Psoas muscle (tissue), 8 donors: ENCODE results near the gene ABCC2. TPM values are rescaled to one million over a fixed set of nuclear protein-coding genes. Genes with fewer than 3 reads are reported as not detected.

Source experiments
- ATAC-seq, 4 donors: fragments of 200-7000 bp; cut with Tn5 transposase; one replicate each; pipeline ENCODE4 v1.9.1; 2020; ENCODE audit warnings: moderate library complexity in 3 of 4, mild to moderate bottlenecking in 2 of 4
- DNase-seq, 2 donors: peaks; one replicate each; pipeline ENCODE4 v3.0.0-alpha.2; 2020
- H3K27ac ChIP-seq: fragments of 200-600 bp; one replicate; pipeline ENCODE4 v1.8.0; 2022
- H3K27me3 ChIP-seq, 3 donors: fragments of 200-600 bp in 1 of 3; one replicate each; pipeline versions ENCODE4 v1.6.1 to v1.8.0; 2013 to 2022; ENCODE audit warnings: low read length in 2 of 3, mild to moderate bottlenecking in 2 of 3, moderate library complexity in 1 of 3; ENCODE audit not compliant: insufficient read depth in 3 of 3
- H3K36me3 ChIP-seq, 2 donors: fragments of 200-600 bp in 1 of 2; one replicate each; pipeline versions ENCODE4 v1.6.1 to v1.8.0; 2013 to 2022; ENCODE audit warnings: low read depth in 1 of 2, mild to moderate bottlenecking in 1 of 2, moderate library complexity in 1 of 2; ENCODE audit not compliant: insufficient read depth in 1 of 2
- H3K4me1 ChIP-seq: fragments of 200-600 bp; one replicate; pipeline ENCODE4 v1.8.0; 2022
- H3K4me3 ChIP-seq: fragments of 200-600 bp; one replicate; pipeline ENCODE4 v1.8.0; 2022; ENCODE audit warnings: mild to moderate bottlenecking
- H3K9me3 ChIP-seq: fragments of 200-600 bp; one replicate; pipeline ENCODE4 v1.8.0; 2022
- WGBS, 3 donors: extraction: QIAGEN DNeasy Blood & Tissue Kit; methylation state at CpG; one replicate each; pipeline versions ENCODE4 v1.1.6 to v1.1.7; 2013; 5-methylcytosine and 5-hydroxymethylcytosine counted together
- intact Hi-C, 2 donors: fragments of 100-400 bp; cut with DNase I; formaldehyde crosslinking; loops; one replicate each; pipeline versions ENCODE4 v1.11.0 to v1.14.2; 2022
- polyA plus RNA-seq, 3 donors: library from polyadenylated mRNA; stranded (reverse); fragments of 200-250 nt; gene quantifications; one replicate each; pipeline ENCODE4 v1.2.3, GENCODE V29; 2013
- total RNA-seq, 4 donors: library from RNA; stranded (reverse); fragmentation: NEBNext Ultra II Directional in 2 of 4; extraction: Animal tissue kit (Norgen Biotek cat#: 25700) in 2 of 4; gene quantifications; one replicate each; pipeline versions ENCODE4 v1.2.1 to v1.2.4, GENCODE V29; 2021 to 2023
- TF ChIP-seq, protein P1 (sequence below): fragments of 200-600 bp; IDR thresholded peaks from one replicate; pipeline ENCODE4 v1.8.0; 2022; ENCODE audit warnings: antibody characterized with exemption
- donor health status: healthy with polysubstance abuse.
- donor health status: DM: no; HTN: no; CAD: no; lungs with moderate emphysema.
- donor health status: Bipolar disorder and iron deficiency.
- donor health status: healthy.
- donor health status: DM: yes; HTN: yes; CAD: no.
- donor health status: DM: no; HTN: no; CAD: no.
- donor health status: DM: no; HTN: no; CAD: no.
- donor health status: DM: yes; HTN: yes; CAD: no.

ABCC2 gene
- total and polyA plus RNA-seq, 7 donors = 0.23 to 2.3 (median 0.64) TPM

DNA sequence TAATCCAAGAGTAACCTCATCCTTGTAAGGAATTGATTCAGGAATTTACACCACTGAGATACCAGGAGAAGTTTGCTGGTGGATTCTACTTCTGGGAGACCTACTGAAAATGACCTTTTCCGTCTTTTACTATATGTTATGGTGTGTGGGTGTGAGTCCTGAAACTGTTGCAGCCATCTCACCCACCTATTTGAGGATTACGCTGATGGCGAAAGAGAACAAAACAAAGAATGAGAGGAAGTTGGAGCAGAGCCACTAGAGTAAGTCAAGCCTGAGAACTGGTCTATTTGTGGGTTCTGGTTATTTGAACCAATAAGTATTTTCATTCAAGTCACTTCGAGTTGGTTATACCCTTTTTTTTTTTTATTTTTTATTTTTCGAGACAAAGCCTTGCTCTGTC, 12.7 kb upstream of the ABCC2 start:
- intact Hi-C loops = loop anchor here in 1 of 2 donors (2.0 kb wide), 1 partner anchor 37 kb away; the partner anchor contains the start of genes COX15 and CUTC
- H3K27ac ChIP-seq = peak overlapping the region; percentile 78

DNA sequence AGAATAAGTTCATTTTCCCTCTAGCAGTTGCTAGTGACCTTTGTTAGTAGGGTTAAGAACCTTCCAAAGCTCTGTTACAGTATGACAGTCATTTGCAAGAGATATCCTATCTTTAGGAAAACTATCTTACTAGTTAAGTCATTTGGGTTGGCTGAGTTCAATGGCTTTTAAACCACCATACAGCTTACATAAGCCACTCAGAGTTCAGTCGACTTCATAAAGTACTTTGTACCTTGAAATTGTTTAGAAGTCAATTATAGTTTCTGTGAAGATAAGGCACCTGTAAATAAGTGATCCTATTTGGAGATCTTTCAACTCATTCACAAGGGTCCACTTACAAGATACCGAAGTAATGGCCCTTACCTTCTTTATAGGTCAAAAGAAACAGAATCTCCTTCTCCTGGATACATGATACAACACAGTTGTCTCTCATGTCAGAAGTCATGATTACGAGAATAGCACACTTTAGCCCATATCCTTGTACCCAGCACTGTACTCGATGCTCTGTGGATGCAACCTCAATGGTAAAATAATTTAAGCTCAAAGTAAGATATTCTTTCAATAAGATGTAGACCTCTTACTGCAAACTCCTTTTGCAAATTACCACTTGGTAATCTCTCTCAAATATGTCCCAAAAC, 11.9 kb upstream of the ABCC2 start:
- Histone ChIP-seq H3K4me3 (peak overlapping the region; percentile 23), H3K27me3 (no peaks in the 10 kb centered on the region), H3K9me3 (no peaks in the 10 kb centered on the region), H3K27ac (peak overlapping the region; percentile 78), H3K36me3 (no peaks in the 10 kb centered on the region), H3K4me1 (peaks cover 12% of the 10 kb centered on the region)
- intact Hi-C loops = loop anchor here in 1 of 2 donors (2.0 kb wide), 1 partner anchor 38 kb away; the partner anchor contains the start of genes COX15 and CUTC
- TF ChIP-seq, protein P1, sequence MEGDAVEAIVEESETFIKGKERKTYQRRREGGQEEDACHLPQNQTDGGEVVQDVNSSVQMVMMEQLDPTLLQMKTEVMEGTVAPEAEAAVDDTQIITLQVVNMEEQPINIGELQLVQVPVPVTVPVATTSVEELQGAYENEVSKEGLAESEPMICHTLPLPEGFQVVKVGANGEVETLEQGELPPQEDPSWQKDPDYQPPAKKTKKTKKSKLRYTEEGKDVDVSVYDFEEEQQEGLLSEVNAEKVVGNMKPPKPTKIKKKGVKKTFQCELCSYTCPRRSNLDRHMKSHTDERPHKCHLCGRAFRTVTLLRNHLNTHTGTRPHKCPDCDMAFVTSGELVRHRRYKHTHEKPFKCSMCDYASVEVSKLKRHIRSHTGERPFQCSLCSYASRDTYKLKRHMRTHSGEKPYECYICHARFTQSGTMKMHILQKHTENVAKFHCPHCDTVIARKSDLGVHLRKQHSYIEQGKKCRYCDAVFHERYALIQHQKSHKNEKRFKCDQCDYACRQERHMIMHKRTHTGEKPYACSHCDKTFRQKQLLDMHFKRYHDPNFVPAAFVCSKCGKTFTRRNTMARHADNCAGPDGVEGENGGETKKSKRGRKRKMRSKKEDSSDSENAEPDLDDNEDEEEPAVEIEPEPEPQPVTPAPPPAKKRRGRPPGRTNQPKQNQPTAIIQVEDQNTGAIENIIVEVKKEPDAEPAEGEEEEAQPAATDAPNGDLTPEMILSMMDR = no peak
- no peak for DNase-seq
- WGBS, 3 donors = 25 to 47% (median 31%) methylated on average over 4 of the region's 4 CpGs
- ATAC-seq = peak; percentile 82 to 94 (median 86)

More for the DNA sequence above, 12.7 kb upstream of the ABCC2 start:
- Histone ChIP-seq H3K4me1 (peaks cover 12% of the 10 kb centered on the region), H3K9me3 (no peaks in the 10 kb centered on the region), H3K4me3 (no peak overlapping the region), H3K36me3 (no peaks in the 10 kb centered on the region), H3K27me3 (no peaks in the 10 kb centered on the region)
- peak; percentile 9 to 30 (median 28) for ATAC-seq
- TF ChIP-seq, protein P1 = no peak
- DNase-seq = no peak
- WGBS, 3 donors = 55 to 78% (median 61%) methylated on average over 5 of the region's 5 CpGs

DNA sequence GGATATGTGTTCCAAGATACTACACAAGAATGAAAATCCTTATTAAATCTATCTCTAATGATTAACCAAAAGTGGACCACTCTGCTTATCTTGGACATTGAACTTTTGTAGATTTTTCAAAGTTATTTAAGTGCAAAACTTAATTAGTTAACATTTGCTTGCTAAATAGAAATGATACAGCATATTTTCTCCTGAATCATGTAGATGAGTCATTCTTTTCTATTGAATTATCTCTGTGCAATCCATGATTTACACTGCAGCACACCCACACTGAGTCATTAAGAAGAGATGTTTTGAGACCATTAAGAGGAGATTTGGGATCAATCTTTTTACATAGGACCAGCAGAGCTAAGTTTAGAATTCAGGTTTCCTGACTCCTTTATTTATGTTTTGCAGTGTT, 6.6 kb upstream of the ABCC2 start:
- intact Hi-C loops = no loop called here
- TF ChIP-seq, protein P1 = no peak
- Histone ChIP-seq H3K36me3 (no peaks in the 10 kb centered on the region), H3K27me3 (no peaks in the 10 kb centered on the region), H3K27ac (no peak overlapping the region), H3K4me3 (no peak overlapping the region), H3K9me3 (no peaks in the 10 kb centered on the region), H3K4me1 (peaks cover 12% of the 10 kb centered on the region)
- DNase-seq (no peak), ATAC-seq (peak in 2 of 4 donors; percentile 51 to 59)

DNA sequence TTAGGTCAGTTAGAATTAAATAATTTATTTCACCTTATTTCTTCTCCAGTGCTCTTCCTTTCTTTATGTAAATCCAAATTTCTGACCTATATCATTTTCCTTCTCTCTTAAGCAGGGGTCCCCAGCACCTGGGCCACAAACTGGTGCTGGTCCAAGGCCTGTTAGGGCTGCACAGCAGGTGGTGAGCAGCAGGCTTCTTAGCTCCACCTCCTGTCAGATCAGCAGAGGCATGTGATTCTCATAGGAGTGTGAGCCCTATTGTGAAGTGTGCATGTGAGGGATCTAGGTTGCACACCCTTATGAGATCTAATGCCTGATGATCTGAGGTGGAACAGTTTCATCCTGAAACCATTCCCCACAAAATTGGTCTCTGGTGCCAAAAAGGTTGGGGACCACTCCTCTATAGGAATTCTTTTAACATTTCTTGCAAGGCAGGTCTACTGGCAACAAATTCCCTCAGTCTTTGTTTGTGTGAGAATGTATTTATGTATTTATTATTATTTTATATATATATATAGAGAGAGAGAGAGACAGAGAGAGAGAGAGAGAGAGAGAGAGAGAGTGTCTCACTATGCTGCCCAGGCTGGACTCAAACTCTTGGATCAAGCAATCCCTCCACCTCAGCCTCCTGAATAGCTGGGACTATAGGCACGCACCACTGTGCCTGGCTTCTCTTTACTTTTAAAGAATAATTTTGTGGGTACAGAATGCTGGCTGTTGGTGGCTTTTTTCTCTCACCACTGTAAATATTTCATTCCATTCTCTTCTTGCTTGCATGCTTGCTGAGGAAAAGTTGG, 4.3 kb upstream of the ABCC2 start:
- Histone ChIP-seq H3K36me3 (no peaks in the 10 kb centered on the region), H3K4me1 (peaks cover 12% of the 10 kb centered on the region), H3K27me3 (no peaks in the 10 kb centered on the region), H3K9me3 (no peaks in the 10 kb centered on the region), H3K27ac (no peak overlapping the region), H3K4me3 (no peak overlapping the region)
- no peak for DNase-seq
- 75 to 96% (median 94%) methylated on average over 1 of the region's 1 CpG for WGBS, 3 donors
- peak in 1 of 4 donors; percentile 58 for ATAC-seq
- TF ChIP-seq, protein P1 = no peak
- intact Hi-C loops = no loop called here
